A673 (cell line): ENCODE data around the gene CWC27. TPM values are rescaled to one million over a fixed set of nuclear protein-coding genes. Genes with fewer than 3 reads are reported as not detected.
A peak's percentile ranks its signal among the peaks of the same experiment; 100 is the strongest.

Experiments used
- BruUV-seq: library from RNA; stranded (reverse); fragments of 400-500 nt; replicated peaks from 2 replicates; lab custom pipeline; 2021; lab: Mats Ljungman, UMichigan
- CTCF ChIA-PET: fragments of 300-600 bp; sonication (Branson Sonifier 250); formaldehyde crosslinking; loops from one replicate; lab custom pipeline; 2022; ENCODE audit warnings: antibody characterized with exemption; lab: Charles Lee
- POLR2A ChIA-PET: fragments of 300-600 bp; sonication (Branson Sonifier 250); formaldehyde crosslinking; loops from one replicate; lab custom pipeline; 2022; ENCODE audit warnings: antibody characterized with exemption; ENCODE audit not compliant: low non-redundant PET; lab: Charles Lee
- DNase-seq: peaks from one replicate; pipeline ENCODE4 v3.0.0-alpha.2; 2015; ENCODE audit warnings: low spot score
- H3K27ac ChIP-seq: fragments of 200-600 bp; sonication (generic); 2 replicates; pipeline ENCODE4 v1.5.1; 2016; ENCODE audit warnings: mixed run types, low read depth, mild to moderate bottlenecking, mixed read lengths, antibody characterized with exemption, low read length; ENCODE audit not compliant: poor library complexity, severe bottlenecking
- H3K27me3 ChIP-seq: fragments of 200-600 bp; sonication (generic); replicated peaks from 2 replicates; pipeline ENCODE4 v1.6.1; 2017; ENCODE audit warnings: mixed run types, low read depth, mild to moderate bottlenecking, mixed read lengths, antibody characterized with exemption, low read length; ENCODE audit not compliant: insufficient read depth, poor library complexity
- H3K36me3 ChIP-seq: fragments of 200-600 bp; sonication (generic); 2 replicates; pipeline ENCODE4 v1.6.1; 2016; ENCODE audit warnings: mixed run types, mild to moderate bottlenecking, mixed read lengths, antibody characterized with exemption, low read length; ENCODE audit not compliant: insufficient read depth, poor library complexity, severe bottlenecking
- H3K4me1 ChIP-seq: fragments of 200-600 bp; sonication (generic); 2 replicates; pipeline ENCODE4 v1.6.1; 2017; ENCODE audit warnings: mixed run types, mild to moderate bottlenecking, mixed read lengths, antibody characterized with exemption, low read length; ENCODE audit not compliant: insufficient read depth, poor library complexity, severe bottlenecking
- H3K4me3 ChIP-seq: fragments of 200-600 bp; sonication (generic); 2 replicates; pipeline ENCODE4 v1.5.1; 2016; ENCODE audit warnings: low read depth, mixed run types, mild to moderate bottlenecking, mixed read lengths, low read length; ENCODE audit not compliant: poor library complexity, severe bottlenecking
- H3K9me3 ChIP-seq: fragments of 200-600 bp; sonication (generic); 2 replicates; pipeline ENCODE4 v1.6.1; 2016; ENCODE audit warnings: mixed run types, low read depth, mild to moderate bottlenecking, mixed read lengths, antibody characterized with exemption, low read length; ENCODE audit not compliant: poor library complexity, severe bottlenecking
- CTCF ChIP-seq: fragments of 300-800, 200-600 bp; sonication (generic); conservative IDR thresholded peaks from 2 replicates; pipeline ENCODE4 v1.5.1; 2017; ENCODE audit warnings: low read depth, mild to moderate bottlenecking, antibody characterized with exemption, low read length, moderate library complexity, mixed read lengths
- EZH2 ChIP-seq: fragments of 200-600 bp; sonication (generic); IDR thresholded peaks from 2 replicates; pipeline ENCODE4 v1.6.1; 2017; ENCODE audit warnings: borderline replicate concordance, low read depth, mild to moderate bottlenecking, mixed read lengths, antibody characterized with exemption, low read length; ENCODE audit not compliant: poor library complexity, severe bottlenecking
- intact Hi-C: fragments of 100-400 bp; cut with micrococcal nuclease; formaldehyde crosslinking; loops from one replicate; pipeline ENCODE4 v1.10.0; 2022; ENCODE audit not compliant: unreplicated experiment
- total RNA-seq: library from RNA; stranded (reverse); gene quantifications from 2 replicates; pipeline ENCODE4 v1.2.3, GENCODE V29; 2021

CWC27 gene
- total RNA-seq, 1 experiment from 2014 or later = 38.0 TPM

- POLR2A ChIA-PET = no interaction called here
- CTCF ChIA-PET = no interaction called here
- intact Hi-C loops = loop anchor here (5.0 kb wide), 1 partner anchor 39 kb away; no protein-coding TSS in a partner anchor
- no peak overlapping the region for H3K4me3 ChIP-seq
- TF ChIP-seq CTCF = peak; percentile 66
- TF ChIP-seq EZH2 = no peak
- peaks cover 11% of the 10 kb centered on the region for H3K4me1 ChIP-seq
- H3K27me3 ChIP-seq = no peaks in the 10 kb centered on the region
- BruUV-seq = no TSS peak
- H3K27ac ChIP-seq = no peak overlapping the region
- H3K36me3 ChIP-seq = no peaks in the 10 kb centered on the region
- H3K9me3 ChIP-seq = no peaks in the 10 kb centered on the region
- peak; percentile 42 for DNase-seq
Measured at GRCh38 chr5:65037831-65038815, 269.4 kb downstream of the CWC27 start.

GRCh38 chr5:65041296-65042158, 272.8 kb downstream of the CWC27 start:
- Histone ChIP-seq H3K27ac (no peak overlapping the region), H3K9me3 (no peaks in the 10 kb centered on the region), H3K4me3 (no peak overlapping the region), H3K36me3 (no peaks in the 10 kb centered on the region), H3K27me3 (no peaks in the 10 kb centered on the region), H3K4me1 (peaks cover under 1% of the 10 kb centered on the region)
- intact Hi-C loops = no loop called here
- POLR2A ChIA-PET = no interaction called here
- TF ChIP-seq CTCF (no peak), EZH2 (no peak)
- DNase-seq = no peak
- CTCF ChIA-PET = no interaction called here
- no TSS peak for BruUV-seq

- Histone ChIP-seq H3K4me3 (no peak overlapping the region), H3K27me3 (no peaks in the 10 kb centered on the region), H3K9me3 (no peaks in the 10 kb centered on the region), H3K4me1 (no peaks in the 10 kb centered on the region), H3K36me3 (no peaks in the 10 kb centered on the region), H3K27ac (no peak overlapping the region)
- TF ChIP-seq EZH2 (no peak), CTCF (no peak)
- ChIA-PET POLR2A (no interaction called here), CTCF (no interaction called here)
- DNase-seq = no peak
- no TSS peak for BruUV-seq
- intact Hi-C loops = no loop called here
Measured at GRCh38 chr5:65043843-65044359, 275.2 kb downstream of the CWC27 start.
